Measurements from ENCODE around the gene ACY1. TPM values are rescaled to one million over a fixed set of nuclear protein-coding genes. Genes with fewer than 3 reads are reported as not detected.

The ACY1 gene
- total RNA-seq, 1 donor from 2014 or later, result 54.2 TPM

GRCh38 chr3:52034651-52035050 lies 51.3 kb downstream of the ACY1 start:
- TF ChIP-seq CTCF (conservative IDR thresholded peaks at IDR 0.05), result no peak
- DNase-seq (ENCODE audit: extremely low spot score, unreplicated experiment), result no peak
- no peaks in the 10 kb centered on the region for H3K36me3 Mint-ChIP-seq
- H3K27ac Mint-ChIP-seq, result no peak overlapping the region
- no peaks in the 10 kb centered on the region for H3K9me3 Mint-ChIP-seq
- no peak overlapping the region for H3K4me3 Mint-ChIP-seq
- no peaks in the 10 kb centered on the region for H3K4me1 Mint-ChIP-seq (ENCODE audit: unreplicated experiment)
- H3K27me3 Mint-ChIP-seq, result peaks cover 3% of the 10 kb centered on the region

GRCh38 chr3:52036222-52036694 lies 52.9 kb downstream of the ACY1 start:
- H3K36me3 Mint-ChIP-seq, result no peaks in the 10 kb centered on the region
- no peak overlapping the region for H3K27ac Mint-ChIP-seq
- no peak for DNase-seq (ENCODE audit: extremely low spot score, unreplicated experiment)
- H3K27me3 Mint-ChIP-seq, result peaks cover 8% of the 10 kb centered on the region
- peaks cover 10% of the 10 kb centered on the region for H3K4me1 Mint-ChIP-seq (ENCODE audit: unreplicated experiment)
- TF ChIP-seq CTCF (conservative IDR thresholded peaks at IDR 0.05), result no peak
- H3K4me3 Mint-ChIP-seq, result no peak overlapping the region
- no peaks in the 10 kb centered on the region for H3K9me3 Mint-ChIP-seq

- no peaks in the 10 kb centered on the region for H3K36me3 Mint-ChIP-seq
- H3K4me1 Mint-ChIP-seq (ENCODE audit: unreplicated experiment), result peaks cover 16% of the 10 kb centered on the region
- H3K4me3 Mint-ChIP-seq, result no peak overlapping the region
- DNase-seq (ENCODE audit: extremely low spot score, unreplicated experiment), result no peak
- no peaks in the 10 kb centered on the region for H3K9me3 Mint-ChIP-seq
- no peak overlapping the region for H3K27ac Mint-ChIP-seq
- peaks cover 10% of the 10 kb centered on the region for H3K27me3 Mint-ChIP-seq
- no peak for TF ChIP-seq CTCF (conservative IDR thresholded peaks at IDR 0.05)
These were observed 53.5 kb downstream of the ACY1 start for GRCh38 chr3:52036829-52037228.

- TF ChIP-seq CTCF (conservative IDR thresholded peaks at IDR 0.05), result no peak
- H3K27me3 Mint-ChIP-seq, result peaks cover 10% of the 10 kb centered on the region
- DNase-seq (ENCODE audit: extremely low spot score, unreplicated experiment), result no peak
- no peaks in the 10 kb centered on the region for H3K9me3 Mint-ChIP-seq
- H3K36me3 Mint-ChIP-seq, result no peaks in the 10 kb centered on the region
- no peak overlapping the region for H3K27ac Mint-ChIP-seq
- H3K4me1 Mint-ChIP-seq (ENCODE audit: unreplicated experiment), result peaks cover 19% of the 10 kb centered on the region
- no peak overlapping the region for H3K4me3 Mint-ChIP-seq
These were observed 54.0 kb downstream of the ACY1 start for GRCh38 chr3:52037291-52037690.

GRCh38 chr3:52038227-52038626 lies 54.9 kb downstream of the ACY1 start:
- Mint-ChIP-seq H3K27me3 (peaks cover 10% of the 10 kb centered on the region), H3K4me1 (ENCODE audit: unreplicated experiment) (peaks cover 19% of the 10 kb centered on the region), H3K36me3 (no peaks in the 10 kb centered on the region), H3K4me3 (no peak overlapping the region), H3K27ac (no peak overlapping the region), H3K9me3 (no peaks in the 10 kb centered on the region)
- DNase-seq (ENCODE audit: extremely low spot score, unreplicated experiment), result no peak
- no peak for TF ChIP-seq CTCF (conservative IDR thresholded peaks at IDR 0.05)

Other genes with a start within 250 kb of the ACY1 start
- not detected in 2 replicates for gene IQCF6, start 204.3 kb upstream of the ACY1 start, total RNA-seq (ENCODE audit: low replicate concordance)
- not detected in 2 replicates for gene IQCF2, start 121.9 kb upstream of the ACY1 start, total RNA-seq (ENCODE audit: low replicate concordance)
- gene IQCF5, start 107.9 kb upstream of the ACY1 start, total RNA-seq (ENCODE audit: low replicate concordance), result not detected in 2 replicates
- not detected in 2 replicates for gene IQCF1, start 80.2 kb upstream of the ACY1 start, total RNA-seq (ENCODE audit: low replicate concordance)
- gene RRP9, start 41.6 kb upstream of the ACY1 start, total RNA-seq (ENCODE audit: low replicate concordance), result 22.7 and 30.0 TPM in 2 replicates
- 4.2 and 6.6 TPM in 2 replicates for gene PARP3, start 41.2 kb upstream of the ACY1 start, total RNA-seq (ENCODE audit: low replicate concordance)
- 0.17 TPM in 1 of 2 replicates, not detected in the other for gene GPR62, start 28.2 kb upstream of the ACY1 start, total RNA-seq (ENCODE audit: low replicate concordance)
- gene PCBP4, start 16.1 kb upstream of the ACY1 start, total RNA-seq (ENCODE audit: low replicate concordance), result 74.8 and 91.9 TPM in 2 replicates
- 22.1 and 27.2 TPM in 2 replicates for gene ABHD14B, start 9.5 kb upstream of the ACY1 start, total RNA-seq (ENCODE audit: low replicate concordance)
- gene ABHD14A, start 8.5 kb upstream of the ACY1 start, total RNA-seq (ENCODE audit: low replicate concordance), result 12.2 and 16.6 TPM in 2 replicates
- gene RPL29, start 12.4 kb downstream of the ACY1 start, total RNA-seq (ENCODE audit: low replicate concordance), result 1,439 and 1,690 TPM in 2 replicates
- gene DUSP7, start 73.0 kb downstream of the ACY1 start, total RNA-seq (ENCODE audit: low replicate concordance), result 11.9 and 25.9 TPM in 2 replicates
- 10.5 and 19.1 TPM in 2 replicates for gene POC1A, start 170.9 kb downstream of the ACY1 start, total RNA-seq (ENCODE audit: low replicate concordance)
- 57.1 and 60.8 TPM in 2 replicates for gene ALAS1, start 214.6 kb downstream of the ACY1 start, total RNA-seq (ENCODE audit: low replicate concordance)
- gene TLR9, start 242.1 kb downstream of the ACY1 start, total RNA-seq (ENCODE audit: low replicate concordance), result 0.22 TPM in 1 of 2 replicates, not detected in the other